Inflammatory macrophage (primary cell): ENCODE results near the gene REEP5.
"Not testable (repeated sequence)": the region's sequence is repeated elsewhere in the genome, so short reads cannot be mapped to it uniquely, and the experiment has no call there.

Experiments used
- DNase-seq, 2 donors: peaks; one replicate each; pipeline ENCODE4 v3.0.0-alpha.2; 2020 to 2022
- total RNA-seq, 18 experiments: gene quantifications; one replicate each; lab custom pipeline; 2026; ENCODE audit warnings: mixed read lengths in 6 of 18, inconsistent platforms in 2 of 18; lab: John Stamatoyannopoulos, UW

The REEP5 gene
- total RNA-seq: 81.4 to 194 (median 142) reads per million in 18 experiments

DNA sequence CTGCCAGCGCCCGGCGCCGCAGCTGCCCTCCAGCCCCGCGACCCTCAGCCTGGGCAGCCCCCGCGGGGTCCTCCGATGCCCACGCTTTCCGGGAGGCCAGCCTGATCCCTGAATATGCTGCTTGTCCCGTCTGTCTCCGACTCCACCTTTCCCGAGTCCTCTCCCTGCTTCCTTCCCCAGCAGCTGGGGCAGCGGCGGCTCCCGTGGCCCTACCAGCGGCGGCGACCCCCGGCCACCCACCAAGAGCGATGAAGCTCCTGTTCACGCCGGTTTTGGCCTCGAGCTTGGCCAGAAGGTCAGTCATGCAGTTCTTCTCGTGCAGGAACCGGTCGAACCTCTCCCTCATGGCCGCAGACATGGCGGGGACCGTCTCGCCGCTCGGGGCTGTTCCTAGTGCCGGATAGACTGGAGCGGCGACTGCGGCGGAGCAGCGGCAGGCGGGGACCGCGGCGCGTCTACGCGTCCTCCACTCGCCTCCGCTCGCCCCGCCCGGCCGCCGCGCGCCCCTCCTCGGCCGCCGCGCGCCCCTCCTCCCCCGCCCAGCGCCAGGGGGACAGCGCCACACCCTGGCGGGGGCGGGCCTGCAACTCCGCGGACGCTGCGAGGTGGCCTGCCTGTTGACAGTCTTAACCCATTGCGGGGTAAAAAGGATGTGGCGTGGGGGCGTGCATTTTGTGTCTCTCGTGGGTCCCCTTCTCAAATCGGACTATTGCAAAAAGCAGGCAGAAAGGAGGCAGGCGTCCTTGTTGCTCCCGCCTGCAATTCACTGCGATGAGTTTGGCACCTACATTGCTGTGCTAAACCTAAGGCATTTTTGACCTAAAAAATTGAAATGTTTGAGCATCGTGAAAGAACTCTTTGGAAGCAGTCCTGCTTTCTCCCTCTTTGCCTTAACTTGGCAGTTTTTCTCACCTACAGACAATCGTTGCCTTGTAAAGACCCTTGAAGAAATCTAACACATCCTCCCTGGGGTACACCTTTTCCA lies at the start of gene REEP5:
Gene REEP5 (minus strand): TSS at position 395 of the 985 bp plus-strand sequence. CDS start 37 bp downstream, at position 358.
- peak; percentile 79 to 90 for DNase-seq

DNA sequence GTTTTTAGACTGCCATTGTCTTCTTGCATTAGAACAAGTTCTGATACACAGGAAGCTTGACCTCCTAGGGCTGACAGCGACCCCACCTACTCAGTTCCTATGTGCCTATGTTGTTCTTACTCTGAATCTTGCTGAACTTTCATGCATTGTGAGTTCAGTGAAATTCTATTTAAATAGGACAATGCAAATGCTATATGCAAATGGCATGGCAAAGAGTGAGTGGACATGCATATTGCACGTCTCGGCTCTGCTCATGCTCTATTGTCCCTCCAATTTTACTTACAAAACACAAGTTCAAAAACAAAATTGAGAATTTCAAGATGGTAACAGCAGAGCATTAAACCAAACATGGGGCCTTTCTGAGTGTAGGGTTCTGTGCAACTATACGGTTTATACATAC lies 49.2 kb upstream of the REEP5 start:
- no peak for DNase-seq

DNA sequence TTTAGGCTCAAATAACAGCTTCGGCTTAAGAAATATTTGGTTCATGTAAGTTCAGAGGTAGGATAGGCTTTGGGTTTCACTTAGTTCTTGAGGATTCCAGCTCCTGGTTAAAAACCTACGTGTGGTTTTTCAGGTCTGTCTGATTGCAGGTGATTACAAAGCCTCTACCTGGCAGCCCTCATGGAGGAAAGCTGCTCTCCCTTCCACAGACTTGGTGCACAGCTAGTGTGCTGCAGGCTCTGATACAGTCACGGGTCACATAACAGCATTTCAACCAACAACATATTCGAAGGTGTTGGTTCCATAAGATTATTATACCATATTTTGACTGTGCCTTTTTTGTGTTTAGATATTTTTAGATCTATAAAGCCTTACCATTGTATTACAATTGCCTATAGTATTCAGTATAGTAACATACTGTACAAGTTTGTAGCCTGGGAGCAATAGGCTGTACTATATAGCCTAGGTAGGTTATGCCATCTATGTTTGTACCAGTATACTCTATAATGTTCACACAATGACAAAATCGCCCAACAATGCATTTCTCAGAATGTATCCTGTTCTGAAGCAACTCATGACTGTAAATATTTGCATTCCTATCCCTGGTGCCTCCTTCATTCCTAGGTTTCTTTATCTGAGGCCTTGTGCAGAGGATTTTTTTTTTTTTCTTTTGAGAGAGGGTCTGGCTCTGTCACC lies 46.5 kb upstream of the REEP5 start:
- DNase-seq: no peak

DNA sequence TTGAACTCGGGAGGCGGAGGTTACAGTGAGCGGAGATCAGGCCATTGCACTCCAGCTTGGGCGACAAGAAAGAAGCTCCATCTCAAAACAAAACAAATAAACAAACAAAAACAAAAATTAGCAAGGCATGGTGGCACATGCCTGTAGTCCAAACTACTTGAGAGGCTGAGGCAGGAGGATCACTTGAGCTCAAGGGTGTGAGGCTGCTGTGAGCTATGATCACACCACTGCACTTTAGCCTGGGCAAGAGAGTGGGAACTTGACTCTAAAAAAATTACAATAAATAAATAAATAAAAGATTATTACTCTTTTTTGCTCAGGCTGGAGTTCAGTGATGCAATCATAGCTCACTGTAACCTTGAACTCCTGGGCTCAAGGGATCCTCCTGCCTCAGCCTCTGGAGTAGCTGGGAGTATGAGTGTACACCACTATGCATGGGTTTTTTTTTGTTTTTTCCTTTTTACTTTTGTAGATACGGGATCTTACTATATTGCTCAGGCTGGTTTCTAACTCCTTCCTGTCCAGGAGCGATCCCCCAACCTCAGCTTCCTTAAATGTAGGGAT lies 45.6 kb upstream of the REEP5 start:
- DNase-seq: no peak

DNA sequence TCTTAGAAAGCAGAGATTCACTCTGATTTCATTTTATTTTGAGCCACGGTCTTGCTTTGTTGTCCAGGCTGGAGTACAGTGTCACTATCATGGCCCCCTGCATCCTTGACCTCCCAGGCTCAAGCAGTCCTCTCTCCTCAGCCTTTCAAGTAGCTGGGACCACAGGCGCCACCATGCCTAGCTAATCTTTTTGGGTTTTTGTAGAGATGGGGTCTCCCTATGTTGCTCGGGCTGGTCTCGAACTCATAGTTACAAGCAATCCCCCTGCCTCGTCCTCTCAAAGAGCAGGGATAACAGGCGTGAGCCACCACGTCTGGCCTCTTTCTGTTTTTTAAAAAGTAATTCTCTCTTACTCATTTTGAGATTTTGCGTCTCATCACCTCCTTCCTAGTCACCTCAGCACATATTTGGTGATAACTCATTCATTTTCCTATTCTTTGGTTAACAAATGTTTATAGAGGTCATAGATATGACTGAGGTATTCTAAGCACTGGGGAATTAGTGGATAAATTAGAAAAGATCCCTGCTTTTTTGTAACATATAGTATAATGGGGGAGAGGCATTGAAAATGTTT lies 43.8 kb upstream of the REEP5 start:
- no peak for DNase-seq

DNA sequence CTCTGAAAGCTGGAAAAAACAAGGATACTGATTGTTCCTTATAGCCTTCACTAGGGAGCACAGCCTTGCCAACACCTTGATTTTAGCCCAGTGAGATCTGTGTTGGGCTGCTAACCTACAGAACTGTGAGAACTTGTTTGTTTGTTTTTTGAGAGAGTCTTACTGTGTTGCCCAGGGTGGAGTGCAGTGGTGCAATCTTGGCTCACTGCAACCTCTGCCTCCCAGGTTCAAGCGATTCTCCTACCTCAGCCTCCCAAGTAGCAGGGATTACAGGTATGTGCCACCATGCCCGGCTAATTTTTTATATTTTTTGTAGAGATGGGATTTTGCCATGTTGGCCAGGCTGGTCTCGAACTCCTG lies 41.3 kb upstream of the REEP5 start:
- not testable (repeated sequence) for DNase-seq

DNA sequence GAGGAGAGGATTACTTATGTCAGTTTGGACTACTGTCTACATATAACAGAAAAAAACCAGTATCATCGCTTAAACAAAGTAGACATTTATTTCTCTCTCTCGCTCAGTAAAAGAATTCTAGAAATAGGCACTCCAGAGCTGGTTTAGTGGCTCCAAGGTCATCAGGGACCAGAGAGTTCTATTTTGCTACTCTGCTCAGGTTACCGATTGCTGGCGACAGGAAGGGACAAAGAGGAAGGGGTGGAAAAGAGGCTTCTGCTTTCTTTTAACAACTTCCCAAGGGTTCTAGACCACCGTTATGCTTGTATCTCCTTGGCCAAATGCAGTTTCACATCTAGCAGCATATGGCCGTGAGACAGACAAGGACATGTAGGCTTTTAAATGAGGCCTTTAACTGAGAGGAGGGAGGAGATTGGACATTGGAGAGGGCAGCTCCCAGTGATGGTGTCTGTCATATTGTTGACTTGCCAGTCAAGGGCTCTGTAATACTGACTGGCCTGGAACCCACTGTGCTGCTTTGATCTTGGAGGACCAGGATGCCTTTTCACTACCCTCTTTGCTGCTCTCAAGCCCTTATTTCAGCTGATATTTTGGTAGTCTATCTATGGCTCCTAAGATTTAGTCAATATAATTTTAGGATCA lies 39.0 kb upstream of the REEP5 start:
- no peak for DNase-seq

DNA sequence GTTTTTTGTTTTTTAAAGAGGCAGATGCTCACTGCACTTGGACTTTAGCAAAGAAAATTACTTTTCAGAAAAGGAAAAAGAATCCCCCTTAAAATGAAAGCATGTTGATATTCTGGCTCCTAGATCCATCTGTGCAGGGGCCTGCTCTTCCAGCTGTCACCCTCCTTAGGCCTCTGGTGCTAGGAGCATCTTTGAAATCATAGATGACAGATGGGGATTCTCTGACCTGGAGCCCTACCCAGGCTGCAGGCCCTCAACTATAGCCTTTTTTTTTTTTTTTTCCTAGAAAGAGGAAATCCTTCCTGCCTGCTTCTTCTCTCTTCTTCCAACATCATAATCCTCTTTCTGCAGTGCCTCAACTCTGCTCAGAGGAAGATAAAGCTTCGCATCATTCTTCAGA lies 38.3 kb upstream of the REEP5 start:
- DNase-seq: no peak

DNA sequence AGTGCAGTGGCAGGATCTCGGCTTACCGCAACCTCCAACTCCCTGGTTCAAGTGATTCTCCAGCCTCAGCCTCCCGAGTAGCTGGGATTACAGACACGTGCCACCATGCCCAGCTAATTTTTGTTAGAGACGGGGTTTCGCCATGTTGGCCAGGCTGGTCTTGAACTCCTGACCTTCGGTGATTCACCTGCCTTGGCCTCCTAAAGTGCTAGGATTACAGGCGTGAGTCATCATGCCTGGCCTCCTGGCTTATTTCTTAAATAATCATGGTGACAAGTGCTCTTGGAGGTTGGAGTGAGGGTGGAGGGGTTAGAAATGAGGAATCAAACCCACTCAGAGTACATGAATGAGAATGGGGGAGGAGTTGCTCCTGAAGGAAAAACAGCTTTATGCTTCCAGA lies 37.8 kb upstream of the REEP5 start:
- DNase-seq: peak; percentile 55 to 76

DNA sequence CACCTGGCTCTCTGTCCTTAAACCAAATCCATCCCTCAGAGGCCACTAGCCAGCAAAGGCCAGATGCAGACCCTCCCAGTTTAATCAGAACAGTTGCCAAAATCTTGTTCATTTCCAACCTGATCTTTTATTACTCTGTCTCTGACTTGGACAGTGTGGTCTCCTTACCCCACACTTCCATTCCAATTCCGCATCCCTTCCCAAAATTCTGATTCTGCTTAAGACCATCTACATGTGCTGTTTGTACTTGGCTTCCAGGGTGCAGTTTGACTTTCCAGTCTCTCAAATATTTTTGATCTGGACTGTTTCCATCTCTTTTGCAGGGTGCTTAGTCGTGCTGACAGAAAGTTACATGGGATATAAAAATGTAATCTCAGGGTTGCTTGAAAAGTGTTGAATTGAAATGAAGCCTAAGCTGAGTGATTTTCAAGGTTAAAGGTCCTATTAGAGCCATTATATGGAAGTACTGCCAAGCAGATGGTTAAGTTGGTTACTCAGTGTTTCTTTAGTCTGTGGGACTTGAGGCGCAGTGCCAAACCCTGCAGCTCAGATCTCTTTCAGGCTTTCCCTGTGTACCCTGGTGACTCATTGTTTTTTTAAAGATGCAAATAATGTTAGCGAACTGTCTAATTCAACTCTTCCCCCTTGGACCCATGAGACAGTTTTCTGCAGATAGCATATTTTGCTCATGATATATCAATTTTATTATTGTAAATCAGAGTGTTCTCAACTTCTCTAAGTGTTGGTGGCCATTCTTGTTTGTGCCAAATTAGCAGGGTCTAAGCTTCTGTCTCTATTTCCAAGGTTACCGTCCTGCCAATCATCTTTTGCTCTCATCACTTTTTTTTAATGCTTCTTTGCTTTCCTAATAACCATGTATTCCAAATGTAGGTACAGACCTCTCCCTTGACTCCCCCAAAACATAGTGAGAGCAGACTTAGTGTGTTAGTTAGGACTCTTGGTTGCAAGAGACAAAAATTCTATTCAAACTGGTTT lies 36.4 kb upstream of the REEP5 start:
- DNase-seq: peak; percentile 38 to 65

DNA sequence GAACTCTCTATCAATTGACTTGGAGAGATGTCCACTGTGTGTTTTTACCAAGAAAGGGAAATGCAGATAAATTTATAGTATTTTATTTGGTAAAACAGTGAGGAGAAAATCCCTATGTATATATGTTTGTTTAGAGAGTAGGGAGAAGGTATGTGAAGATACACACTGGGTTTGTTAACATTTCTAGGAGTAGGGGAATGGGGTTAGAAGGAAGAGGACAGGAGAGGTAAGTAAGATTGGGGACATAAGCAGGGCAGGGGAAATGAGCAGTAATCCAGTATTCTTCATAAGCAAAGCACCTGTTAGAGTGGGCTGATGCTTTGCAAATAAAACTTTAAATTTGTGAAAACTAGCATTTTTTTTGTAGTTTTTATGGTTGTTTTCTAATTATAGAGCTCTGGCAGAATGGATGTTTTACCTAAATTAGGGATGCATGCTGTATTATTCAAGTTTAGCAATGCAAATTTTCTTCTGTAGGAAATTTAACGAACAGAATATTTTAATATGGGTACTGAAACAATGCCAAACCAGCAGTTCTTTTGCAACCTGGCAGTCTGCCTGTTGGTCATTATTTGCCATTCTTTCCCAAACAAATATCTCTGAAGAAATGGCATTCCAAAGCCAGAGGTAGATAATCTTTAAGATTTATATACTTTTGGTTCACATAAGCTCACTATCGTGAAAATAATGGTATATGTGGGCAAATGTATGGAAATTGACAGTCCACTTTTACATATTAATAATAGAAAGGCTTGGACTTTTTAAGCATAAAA lies 35.2 kb upstream of the REEP5 start:
- DNase-seq: no peak

DNA sequence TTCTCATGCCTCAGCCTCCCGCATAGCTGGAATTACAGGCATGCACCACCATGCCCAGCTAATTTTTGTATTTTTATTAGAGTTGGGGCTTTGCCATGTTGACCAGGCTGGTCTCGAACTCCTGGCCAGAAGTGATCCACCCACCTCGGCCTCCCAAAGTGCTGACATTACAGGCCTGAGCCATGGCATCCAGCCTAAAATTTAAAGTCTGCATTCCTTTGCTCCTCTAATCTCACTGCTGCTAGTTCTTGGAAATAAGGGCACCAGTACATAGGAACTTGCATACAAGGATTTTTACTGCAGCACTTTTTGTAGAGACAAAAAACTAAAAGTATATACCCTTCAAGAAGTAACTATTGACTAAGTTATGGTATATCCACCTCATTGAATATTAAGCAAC lies 34.6 kb upstream of the REEP5 start:
- DNase-seq: no peak

DNA sequence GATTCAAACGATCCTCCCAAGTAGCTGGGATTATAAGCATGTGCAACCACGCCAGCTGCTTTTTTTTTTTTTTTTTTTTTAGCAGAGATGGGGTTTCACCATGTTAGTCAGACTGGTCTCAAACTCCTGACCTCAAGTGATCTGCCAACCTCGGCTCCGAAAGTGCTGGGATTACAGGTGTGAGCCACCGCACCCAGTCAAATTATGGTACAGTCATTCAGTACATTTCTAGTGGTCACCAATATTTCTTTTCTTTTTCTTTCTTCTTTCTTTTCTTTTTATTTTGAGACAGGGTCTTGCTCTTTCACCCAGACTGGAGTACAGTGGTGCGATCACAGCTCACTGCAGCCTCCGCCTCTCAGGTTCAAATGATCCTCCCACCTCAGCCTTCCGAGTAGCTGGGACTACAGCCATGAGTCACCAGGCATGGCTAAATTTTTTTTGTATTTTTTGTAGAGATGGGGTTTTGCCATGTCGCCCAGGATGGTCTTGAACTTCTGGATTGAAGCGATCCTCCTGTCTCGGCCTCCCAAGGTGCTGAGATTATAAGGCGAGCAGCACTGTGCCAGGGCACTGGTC lies 29.2 kb upstream of the REEP5 start:
- no peak for DNase-seq

DNA sequence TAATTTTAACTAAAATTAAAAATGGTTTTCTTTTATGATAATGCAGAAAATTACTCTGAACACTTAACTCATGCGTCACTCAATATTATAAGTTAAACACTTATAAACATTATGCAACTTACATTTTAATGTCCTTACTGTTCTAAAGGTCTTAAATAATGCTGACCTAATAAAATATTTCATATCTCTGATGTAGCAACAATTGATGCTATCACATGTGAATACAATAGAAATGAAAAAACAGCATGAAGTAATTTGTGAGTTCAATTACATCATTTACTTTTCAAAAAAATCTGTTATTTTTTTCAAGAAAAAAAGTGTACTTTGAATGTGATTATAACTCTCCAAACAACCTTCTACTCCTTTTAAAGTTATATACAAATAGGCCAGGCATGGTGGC lies 26.4 kb upstream of the REEP5 start:
- DNase-seq: no peak

DNA sequence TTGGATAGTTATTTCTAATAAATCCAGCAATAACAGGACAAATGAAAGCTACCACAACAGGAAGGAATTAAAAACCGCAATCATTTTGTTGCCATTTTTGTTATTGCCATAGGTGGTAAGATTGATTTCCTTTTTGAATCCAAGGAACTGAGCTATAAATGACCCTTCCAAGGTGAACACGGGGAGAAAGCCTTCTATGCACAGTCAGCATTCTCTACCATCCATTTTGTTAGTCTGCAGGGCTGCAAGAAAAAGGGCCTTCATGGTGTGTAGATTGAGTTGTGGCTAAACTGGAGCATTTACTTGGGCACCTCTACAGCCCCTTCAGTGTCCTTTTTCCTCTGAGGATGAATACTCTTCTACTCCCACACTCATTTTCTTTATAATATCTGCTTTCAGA lies 18.6 kb upstream of the REEP5 start:
- DNase-seq: no peak

DNA sequence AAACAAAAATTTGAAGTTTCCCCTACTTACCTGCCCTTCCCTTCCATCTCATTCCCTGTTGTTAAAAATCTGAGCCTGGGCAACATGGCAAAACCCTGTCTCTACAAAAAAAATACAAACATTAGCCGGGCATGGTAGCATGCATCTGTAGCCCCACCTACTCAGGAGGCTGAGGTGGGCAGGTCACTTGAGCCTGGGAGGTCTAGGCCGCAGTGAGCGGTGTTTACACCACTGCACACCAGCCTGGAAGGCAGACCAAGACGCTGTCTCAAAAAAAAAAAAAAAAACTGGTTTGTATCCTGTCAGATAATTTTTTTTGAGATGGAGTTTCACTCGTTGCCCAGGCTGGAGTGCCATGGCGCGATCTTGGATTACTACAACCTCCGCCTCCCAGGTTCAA lies 16.3 kb upstream of the REEP5 start:
- no peak for DNase-seq

DNA sequence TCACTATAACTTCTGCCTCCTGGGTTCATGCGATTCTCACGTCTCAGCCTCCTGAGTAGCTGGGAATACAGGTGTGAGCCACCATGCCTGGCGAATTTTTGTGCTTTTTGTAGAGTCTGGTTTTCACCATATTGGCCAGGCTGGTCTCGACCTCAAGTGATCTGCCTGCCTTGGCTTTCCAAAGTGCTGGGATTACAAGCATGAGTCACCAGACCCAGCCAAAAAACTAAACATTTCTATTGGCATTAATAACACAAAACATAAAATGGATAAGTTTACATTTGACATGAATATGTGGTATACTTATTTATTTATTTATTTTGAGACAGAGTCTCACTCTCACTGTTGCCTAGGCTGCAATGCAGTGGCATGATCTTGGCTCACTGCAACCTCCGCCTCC lies 13.6 kb upstream of the REEP5 start:
- DNase-seq: no peak

DNA sequence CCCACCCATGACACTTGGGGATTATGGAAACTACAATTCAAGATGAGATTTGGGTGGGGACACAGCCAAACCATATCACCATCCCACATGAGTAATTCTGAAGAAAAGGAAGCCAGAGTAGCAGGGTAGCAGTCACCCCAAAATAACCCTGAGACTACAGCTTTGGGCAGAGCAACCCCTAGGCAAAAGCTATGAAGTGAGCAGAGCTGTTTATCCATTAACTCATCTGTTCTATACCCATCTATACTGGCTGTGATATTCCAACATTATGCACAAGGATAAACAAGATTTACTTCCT lies 12.3 kb upstream of the REEP5 start:
- DNase-seq: no peak

DNA sequence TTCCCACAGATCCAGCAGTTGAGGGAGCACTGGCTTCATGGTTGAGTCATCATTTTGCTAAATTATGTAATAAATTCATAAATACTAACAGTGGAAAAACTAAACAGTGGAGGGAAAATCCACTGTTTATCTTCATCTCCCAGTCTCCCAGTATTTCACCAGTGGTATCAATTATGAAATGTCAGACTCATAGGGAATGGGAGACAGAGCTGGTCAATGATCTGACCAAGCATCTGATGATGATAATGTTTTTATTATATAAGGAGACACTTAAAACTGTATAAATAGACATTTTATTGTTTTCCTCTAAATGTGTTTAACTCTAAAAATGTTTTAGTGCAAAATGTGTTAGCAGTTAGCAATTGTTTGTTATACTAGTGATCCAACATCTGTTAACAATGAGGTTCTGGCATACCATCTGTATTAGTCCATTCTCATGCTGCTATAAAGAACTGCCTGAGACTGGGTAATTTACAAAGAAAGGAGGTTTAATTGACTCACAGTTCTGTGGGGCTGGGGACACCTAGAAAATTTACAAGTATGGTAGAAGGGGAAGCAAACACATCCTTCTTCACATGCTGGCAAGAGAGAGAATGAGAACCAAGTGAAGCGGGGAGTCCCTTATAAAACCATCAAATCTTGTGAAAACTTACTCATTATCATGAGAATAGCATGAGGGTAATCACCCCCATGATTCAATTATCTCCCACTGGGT lies 11.8 kb upstream of the REEP5 start:
- no peak for DNase-seq

DNA sequence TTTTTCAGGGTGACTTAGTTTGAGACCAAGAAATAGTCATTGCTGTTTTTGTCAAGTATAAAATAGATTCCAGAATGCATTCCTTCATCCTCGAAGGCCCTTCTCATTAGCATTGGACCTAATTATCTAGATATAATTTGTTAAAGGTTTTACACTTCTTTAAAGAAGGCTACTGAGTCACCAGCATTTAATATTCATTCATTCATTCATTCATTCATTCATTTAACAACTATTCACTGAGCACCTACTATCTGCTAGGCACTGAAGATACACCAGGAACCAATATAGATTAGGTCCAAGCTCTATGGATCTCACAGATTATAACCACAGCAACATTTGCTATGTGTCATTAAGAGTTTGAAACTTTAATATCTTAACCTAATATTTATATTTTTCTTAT lies 11.1 kb upstream of the REEP5 start:
- DNase-seq: no peak
